Measurements from ENCODE around the gene FASN. TPM values are rescaled to one million over a fixed set of nuclear protein-coding genes. Genes with fewer than 3 reads are reported as not detected.
A peak's percentile ranks its signal among the peaks of the same experiment; 100 is the strongest.

FASN gene
- total and polyA plus RNA-seq, 2 of the 13 experiments (the other 11 are each of a cell fraction or from before 2014, with no cell fraction given): 51.7 to 101 TPM

DNA sequence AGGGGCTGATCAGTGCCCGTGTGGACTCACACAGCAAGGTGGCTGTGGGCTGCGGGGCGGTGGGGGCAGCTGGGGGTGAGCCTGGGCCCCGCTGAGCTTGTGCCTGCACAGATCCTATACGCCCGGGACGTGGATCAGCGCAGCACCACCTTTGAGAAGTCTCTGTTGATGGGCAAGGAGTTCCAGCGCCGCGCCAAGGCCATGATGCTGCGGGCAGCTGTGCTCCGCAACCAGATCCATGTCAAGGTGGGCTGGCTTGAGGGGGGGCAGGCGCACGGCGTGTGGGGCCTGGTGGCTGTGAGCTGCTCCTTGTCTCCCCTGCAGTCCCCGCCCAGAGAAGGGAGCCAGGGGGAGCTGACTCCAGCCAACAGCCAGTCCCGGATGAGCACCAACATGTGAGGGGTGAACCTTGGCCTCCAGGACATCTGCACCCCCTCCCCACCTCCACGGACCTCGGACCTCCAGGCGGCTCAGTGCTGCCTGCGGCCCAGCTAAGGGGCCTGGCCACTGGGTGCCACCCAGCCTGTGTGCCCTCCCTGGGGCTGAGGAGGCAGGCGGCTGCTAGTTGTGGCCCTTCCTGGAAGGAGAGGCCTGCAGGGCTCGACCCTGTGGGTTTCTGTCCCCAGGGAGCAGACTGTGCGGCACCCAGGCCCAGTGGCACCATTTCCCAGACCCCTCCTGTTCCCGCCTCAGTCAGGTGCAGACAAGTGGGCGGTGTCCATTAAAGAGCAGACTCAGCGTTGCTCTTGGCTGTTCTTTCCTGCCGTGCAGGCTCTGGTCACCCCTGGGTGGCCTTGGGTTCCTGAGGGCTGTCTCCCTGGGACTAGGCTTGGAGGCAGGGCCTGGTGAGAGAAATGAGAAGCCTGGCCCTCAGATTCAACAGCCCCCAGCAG is 41.1 kb downstream of the FASN start (continued):
- peak in 1 of 2 experiments; percentile 20; a peak in 1 of 4 replicates for TF ChIP-seq NR2F1 (CRISPR knock-in tag; IDR thresholded peaks at IDR 0.05)
- TF ChIP-seq ZNF432 (CRISPR knock-in tag; IDR thresholded peaks at IDR 0.05; ENCODE audit: borderline replicate concordance): no peak
- no peak for TF ChIP-seq CBX2 (IDR thresholded peaks at IDR 0.05; ENCODE audit: low read depth, low read length)
- TF ChIP-seq CBX2 (CRISPR knock-in tag; IDR thresholded peaks at IDR 0.05; ENCODE audit: low read depth): no peak
- TF ChIP-seq, protein P1, sequence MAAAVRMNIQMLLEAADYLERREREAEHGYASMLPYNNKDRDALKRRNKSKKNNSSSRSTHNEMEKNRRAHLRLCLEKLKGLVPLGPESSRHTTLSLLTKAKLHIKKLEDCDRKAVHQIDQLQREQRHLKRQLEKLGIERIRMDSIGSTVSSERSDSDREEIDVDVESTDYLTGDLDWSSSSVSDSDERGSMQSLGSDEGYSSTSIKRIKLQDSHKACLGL (CRISPR knock-in tag; IDR thresholded peaks at IDR 0.05): no peak
- no peak for TF ChIP-seq REXO4 (CRISPR knock-in tag; IDR thresholded peaks at IDR 0.05; ENCODE audit: borderline replicate concordance)
- TF ChIP-seq ZNF550 (CRISPR knock-in tag; IDR thresholded peaks at IDR 0.05; ENCODE audit: borderline replicate concordance): 0 out of 2 replicates have a peak, but pooled peaks have one; percentile 11
- TF ChIP-seq ZNF615 (CRISPR knock-in tag; IDR thresholded peaks at IDR 0.05; ENCODE audit: borderline replicate concordance): no peak
- no peak for TF ChIP-seq ZNF12 (CRISPR knock-in tag; IDR thresholded peaks at IDR 0.05)
- TF ChIP-seq HOXD1 (CRISPR knock-in tag; IDR thresholded peaks at IDR 0.05): no peak
- TF ChIP-seq ZFP37 (CRISPR knock-in tag; IDR thresholded peaks at IDR 0.05; ENCODE audit: borderline replicate concordance): no peak
- TF ChIP-seq, protein P2, sequence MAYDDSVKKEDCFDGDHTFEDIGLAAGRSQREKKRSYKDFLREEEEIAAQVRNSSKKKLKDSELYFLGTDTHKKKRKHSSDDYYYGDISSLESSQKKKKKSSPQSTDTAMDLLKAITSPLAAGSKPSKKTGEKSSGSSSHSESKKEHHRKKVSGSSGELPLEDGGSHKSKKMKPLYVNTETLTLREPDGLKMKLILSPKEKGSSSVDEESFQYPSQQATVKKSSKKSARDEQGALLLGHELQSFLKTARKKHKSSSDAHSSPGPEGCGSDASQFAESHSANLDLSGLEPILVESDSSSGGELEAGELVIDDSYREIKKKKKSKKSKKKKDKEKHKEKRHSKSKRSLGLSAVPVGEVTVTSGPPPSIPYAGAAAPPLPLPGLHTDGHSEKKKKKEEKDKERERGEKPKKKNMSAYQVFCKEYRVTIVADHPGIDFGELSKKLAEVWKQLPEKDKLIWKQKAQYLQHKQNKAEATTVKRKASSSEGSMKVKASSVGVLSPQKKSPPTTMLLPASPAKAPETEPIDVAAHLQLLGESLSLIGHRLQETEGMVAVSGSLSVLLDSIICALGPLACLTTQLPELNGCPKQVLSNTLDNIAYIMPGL (CRISPR knock-in tag; IDR thresholded peaks at IDR 0.05; ENCODE audit: borderline replicate concordance in 1 of 2, low read depth in 1 of 2): peak; percentile 55 to 62; a peak in 3 of 4 replicates
- TF ChIP-seq, protein P3, sequence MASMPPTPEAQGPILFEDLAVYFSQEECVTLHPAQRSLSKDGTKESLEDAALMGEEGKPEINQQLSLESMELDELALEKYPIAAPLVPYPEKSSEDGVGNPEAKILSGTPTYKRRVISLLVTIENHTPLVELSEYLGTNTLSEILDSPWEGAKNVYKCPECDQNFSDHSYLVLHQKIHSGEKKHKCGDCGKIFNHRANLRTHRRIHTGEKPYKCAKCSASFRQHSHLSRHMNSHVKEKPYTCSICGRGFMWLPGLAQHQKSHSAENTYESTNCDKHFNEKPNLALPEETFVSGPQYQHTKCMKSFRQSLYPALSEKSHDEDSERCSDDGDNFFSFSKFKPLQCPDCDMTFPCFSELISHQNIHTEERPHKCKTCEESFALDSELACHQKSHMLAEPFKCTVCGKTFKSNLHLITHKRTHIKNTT (CRISPR knock-in tag; IDR thresholded peaks at IDR 0.05): no peak
- peak; percentile 90; the same call in 1 of the 2 replicates for TF ChIP-seq ZNF343 (CRISPR knock-in tag; IDR thresholded peaks at IDR 0.05)
- no peak for TF ChIP-seq KLF13 (CRISPR knock-in tag; IDR thresholded peaks at IDR 0.05)
- TF ChIP-seq, protein P4, sequence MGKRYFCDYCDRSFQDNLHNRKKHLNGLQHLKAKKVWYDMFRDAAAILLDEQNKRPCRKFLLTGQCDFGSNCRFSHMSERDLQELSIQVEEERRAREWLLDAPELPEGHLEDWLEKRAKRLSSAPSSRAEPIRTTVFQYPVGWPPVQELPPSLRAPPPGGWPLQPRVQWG (CRISPR knock-in tag; IDR thresholded peaks at IDR 0.05; ENCODE audit: borderline replicate concordance, low read depth): no peak
- no peak for TF ChIP-seq ZNF234 (CRISPR knock-in tag; conservative IDR thresholded peaks at IDR 0.05)
- TF ChIP-seq ZNF431 (CRISPR knock-in tag; IDR thresholded peaks at IDR 0.05; ENCODE audit: borderline replicate concordance, low read depth): 0 out of 2 replicates have a peak, but pooled peaks have one; percentile 43
- TF ChIP-seq ZBTB20 (CRISPR knock-in tag; IDR thresholded peaks at IDR 0.05; ENCODE audit: borderline replicate concordance, low read depth): no peak; the same call in 1 of the 2 replicates
- TF ChIP-seq PITX1 (CRISPR knock-in tag; IDR thresholded peaks at IDR 0.05): peak; percentile 80; the same call in 1 of the 2 replicates
- TF ChIP-seq ZNF274 (CRISPR knock-in tag; IDR thresholded peaks at IDR 0.05): peak; percentile 71
- no peak for TF ChIP-seq NPAS2 (CRISPR knock-in tag; IDR thresholded peaks at IDR 0.05; ENCODE audit: borderline replicate concordance)
- TF ChIP-seq SP5 (CRISPR knock-in tag; IDR thresholded peaks at IDR 0.05; ENCODE audit: borderline replicate concordance, low read depth): peak; percentile 64
- peak; percentile 71 for TF ChIP-seq GABPB1 (CRISPR knock-in tag; IDR thresholded peaks at IDR 0.05)
- TF ChIP-seq, protein P5, sequence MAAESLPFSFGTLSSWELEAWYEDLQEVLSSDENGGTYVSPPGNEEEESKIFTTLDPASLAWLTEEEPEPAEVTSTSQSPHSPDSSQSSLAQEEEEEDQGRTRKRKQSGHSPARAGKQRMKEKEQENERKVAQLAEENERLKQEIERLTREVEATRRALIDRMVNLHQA (CRISPR knock-in tag; IDR thresholded peaks at IDR 0.05): no peak

All from HepG2 (cell line).